NCI-H1930 (cell line): ENCODE data around the gene SIRT2.
"Not testable (repeated sequence)": the region's sequence is repeated elsewhere in the genome, so short reads cannot be mapped to it uniquely, and the experiment has no call there.

Experiments
- DNase-seq, 2 experiments: peaks; one replicate each; lab custom pipeline; 2025; lab: John Stamatoyannopoulos, UW

Gene SIRT2

GRCh38 chr19:38843175-38843758 lies 56.2 kb downstream of the SIRT2 start:
- DNase-seq, result no peak

- no peak for DNase-seq
Observed at GRCh38 chr19:38842439-38843174, 56.8 kb downstream of the SIRT2 start.

- no peak for DNase-seq
Observed at GRCh38 chr19:38841787-38842438, 57.5 kb downstream of the SIRT2 start.

- DNase-seq, result no peak
Observed at GRCh38 chr19:38841180-38841766, 58.1 kb downstream of the SIRT2 start.

GRCh38 chr19:38840583-38840968 lies 58.8 kb downstream of the SIRT2 start:
- no peak for DNase-seq

- no peak for DNase-seq
Observed at GRCh38 chr19:38839816-38840582, 59.4 kb downstream of the SIRT2 start.

- DNase-seq, result no peak
Observed at GRCh38 chr19:38838986-38839761, 60.2 kb downstream of the SIRT2 start.

GRCh38 chr19:38838208-38838985 lies 61.0 kb downstream of the SIRT2 start:
- no peak for DNase-seq

GRCh38 chr19:38837656-38838121 lies 61.7 kb downstream of the SIRT2 start:
- no peak for DNase-seq

- DNase-seq, result no peak
Observed at GRCh38 chr19:38836983-38837626, 62.3 kb downstream of the SIRT2 start.

GRCh38 chr19:38836159-38836982 lies 63.0 kb downstream of the SIRT2 start:
- DNase-seq, result no peak

GRCh38 chr19:38834590-38834989 lies 64.8 kb downstream of the SIRT2 start:
- DNase-seq, result no peak

- DNase-seq, result no peak
Observed at GRCh38 chr19:38834104-38834490, 65.3 kb downstream of the SIRT2 start.

GRCh38 chr19:38833092-38833425 lies 66.4 kb downstream of the SIRT2 start:
- DNase-seq, result no peak

- no peak for DNase-seq
Observed at GRCh38 chr19:38831142-38831605, 68.2 kb downstream of the SIRT2 start.

- no peak for DNase-seq
Observed at GRCh38 chr19:38830039-38830733, 69.2 kb downstream of the SIRT2 start.

- DNase-seq, result not testable (repeated sequence)
Observed at GRCh38 chr19:38829203-38829602, 70.2 kb downstream of the SIRT2 start.
